Psoas muscle (tissue), 8 donors: ENCODE data around the gene MAGI2. TPM values are rescaled to one million over a fixed set of nuclear protein-coding genes. Genes with fewer than 3 reads are reported as not detected.

ENCODE experiments used
- ATAC-seq, 4 donors: fragments of 200-7000 bp; cut with Tn5 transposase; one replicate each; pipeline ENCODE4 v1.9.1; 2020; ENCODE audit warnings: moderate library complexity in 3 of 4, mild to moderate bottlenecking in 2 of 4
- DNase-seq, 2 donors: peaks; one replicate each; pipeline ENCODE4 v3.0.0-alpha.2; 2020
- H3K27ac ChIP-seq: fragments of 200-600 bp; one replicate; pipeline ENCODE4 v1.8.0; 2022
- H3K27me3 ChIP-seq, 3 donors: fragments of 200-600 bp in 1 of 3; one replicate each; pipeline versions ENCODE4 v1.6.1 to v1.8.0; 2013 to 2022; ENCODE audit warnings: low read length in 2 of 3, mild to moderate bottlenecking in 2 of 3, moderate library complexity in 1 of 3; ENCODE audit not compliant: insufficient read depth in 3 of 3
- H3K36me3 ChIP-seq, 2 donors: fragments of 200-600 bp in 1 of 2; one replicate each; pipeline versions ENCODE4 v1.6.1 to v1.8.0; 2013 to 2022; ENCODE audit warnings: low read depth in 1 of 2, mild to moderate bottlenecking in 1 of 2, moderate library complexity in 1 of 2; ENCODE audit not compliant: insufficient read depth in 1 of 2
- H3K4me1 ChIP-seq: fragments of 200-600 bp; one replicate; pipeline ENCODE4 v1.8.0; 2022
- H3K4me3 ChIP-seq: fragments of 200-600 bp; one replicate; pipeline ENCODE4 v1.8.0; 2022; ENCODE audit warnings: mild to moderate bottlenecking
- H3K9me3 ChIP-seq: fragments of 200-600 bp; one replicate; pipeline ENCODE4 v1.8.0; 2022
- CTCF ChIP-seq: fragments of 200-600 bp; IDR thresholded peaks from one replicate; pipeline ENCODE4 v1.8.0; 2022; ENCODE audit warnings: antibody characterized with exemption
- WGBS, 3 donors: extraction: QIAGEN DNeasy Blood & Tissue Kit; methylation state at CpG; one replicate each; pipeline versions ENCODE4 v1.1.6 to v1.1.7; 2013; 5-methylcytosine and 5-hydroxymethylcytosine counted together
- intact Hi-C, 2 donors: fragments of 100-400 bp; cut with DNase I; formaldehyde crosslinking; loops; one replicate each; pipeline versions ENCODE4 v1.11.0 to v1.14.2; 2022
- polyA plus RNA-seq, 3 donors: library from polyadenylated mRNA; stranded (reverse); fragments of 200-250 nt; gene quantifications; one replicate each; pipeline ENCODE4 v1.2.3, GENCODE V29; 2013
- total RNA-seq, 4 donors: library from RNA; stranded (reverse); fragmentation: NEBNext Ultra II Directional in 2 of 4; extraction: Animal tissue kit (Norgen Biotek cat#: 25700) in 2 of 4; gene quantifications; one replicate each; pipeline versions ENCODE4 v1.2.1 to v1.2.4, GENCODE V29; 2021 to 2023
- donor health status: healthy with polysubstance abuse.
- donor health status: DM: no; HTN: no; CAD: no; lungs with moderate emphysema.
- donor health status: Bipolar disorder and iron deficiency.
- donor health status: healthy.
- donor health status: DM: yes; HTN: yes; CAD: no.
- donor health status: DM: no; HTN: no; CAD: no.
- donor health status: DM: no; HTN: no; CAD: no.
- donor health status: DM: yes; HTN: yes; CAD: no.

The MAGI2 gene
- total and polyA plus RNA-seq, 7 donors = 0.46 to 2.5 (median 1.4) TPM

GRCh38 chr7:78996013-78996412 lies 457.5 kb downstream of the MAGI2 start:
- no peak overlapping the region for H3K4me3 ChIP-seq
- H3K27ac ChIP-seq = no peak overlapping the region
- ATAC-seq (no peak), DNase-seq (no peak)
- no peaks in the 10 kb centered on the region for H3K9me3 ChIP-seq
- no peaks in the 10 kb centered on the region for H3K36me3 ChIP-seq
- no peaks in the 10 kb centered on the region for H3K27me3 ChIP-seq
- no peak for TF ChIP-seq CTCF
- intact Hi-C loops = no loop called here
- no peaks in the 10 kb centered on the region for H3K4me1 ChIP-seq

GRCh38 chr7:78993341-78993740 lies 460.1 kb downstream of the MAGI2 start:
- ATAC-seq (no peak), DNase-seq (no peak)
- Histone ChIP-seq H3K4me1 (no peaks in the 10 kb centered on the region), H3K27me3 (no peaks in the 10 kb centered on the region), H3K9me3 (no peaks in the 10 kb centered on the region), H3K27ac (no peak overlapping the region), H3K4me3 (no peak overlapping the region), H3K36me3 (no peaks in the 10 kb centered on the region)
- intact Hi-C loops = no loop called here
- TF ChIP-seq CTCF = no peak

GRCh38 chr7:78985509-78985908 lies 468.0 kb downstream of the MAGI2 start:
- TF ChIP-seq CTCF = no peak
- intact Hi-C loops = no loop called here

DNA sequence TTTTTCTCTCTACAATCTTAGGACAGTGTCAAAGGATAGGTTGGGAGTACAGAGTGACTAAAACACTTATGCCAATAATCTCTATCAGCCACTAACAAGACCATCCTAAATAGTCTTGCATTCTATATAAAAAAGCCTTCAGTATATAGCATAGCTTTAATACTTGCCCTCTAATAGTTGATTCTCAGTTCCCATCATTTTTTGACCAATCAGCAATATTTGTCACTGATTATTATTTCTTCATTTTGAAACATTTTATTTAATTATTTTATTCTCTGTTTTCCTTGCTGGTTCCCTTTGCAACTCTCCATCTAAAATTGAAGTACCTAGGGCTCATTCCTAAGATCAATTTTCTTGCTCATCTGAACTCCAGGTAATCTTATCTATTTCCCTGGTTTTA lies 470.0 kb downstream of the MAGI2 start:
- TF ChIP-seq CTCF = no peak

More at GRCh38 chr7:78985509-78985908, 468.0 kb downstream of the MAGI2 start:
- ATAC-seq (no peak), DNase-seq (no peak)
- Histone ChIP-seq H3K36me3 (no peaks in the 10 kb centered on the region), H3K27me3 (no peaks in the 10 kb centered on the region), H3K4me3 (no peak overlapping the region), H3K4me1 (no peaks in the 10 kb centered on the region), H3K9me3 (no peaks in the 10 kb centered on the region), H3K27ac (no peak overlapping the region)
- 86 to 92% (median 92%) methylated on average over 3 of the region's 3 CpGs for WGBS, 3 donors

DNA sequence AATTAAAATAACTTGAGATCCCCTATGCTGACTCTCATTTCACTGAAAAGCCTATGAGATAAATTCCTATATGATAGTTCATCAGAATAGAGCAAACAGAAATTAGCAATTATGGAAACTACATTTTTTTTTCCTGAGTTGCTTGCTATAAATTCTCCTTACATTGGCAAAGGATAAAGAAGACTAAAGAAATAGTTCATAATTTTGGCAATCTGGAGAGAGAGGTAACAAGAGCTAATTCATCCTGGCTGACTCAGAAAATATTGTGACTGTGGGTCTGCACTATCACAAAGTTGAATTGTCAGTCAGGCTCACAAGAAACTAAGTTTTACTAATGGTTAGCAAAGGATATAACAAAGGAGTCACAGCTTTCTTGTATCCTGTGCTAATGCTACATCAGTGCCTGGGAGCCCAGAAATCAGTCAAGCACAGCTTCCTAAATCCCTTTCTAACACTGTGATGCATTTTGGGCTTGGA lies 483.0 kb downstream of the MAGI2 start:
- H3K27ac ChIP-seq = no peak overlapping the region
- TF ChIP-seq CTCF = no peak
- H3K4me3 ChIP-seq = no peak overlapping the region
- intact Hi-C loops = no loop called here
- no peak for DNase-seq
- H3K9me3 ChIP-seq = no peaks in the 10 kb centered on the region
- H3K27me3 ChIP-seq = no peaks in the 10 kb centered on the region
- ATAC-seq = no peak
- no peaks in the 10 kb centered on the region for H3K36me3 ChIP-seq
- no peaks in the 10 kb centered on the region for H3K4me1 ChIP-seq

More for the DNA sequence above, 470.0 kb downstream of the MAGI2 start:
- ATAC-seq (no peak), DNase-seq (no peak)
- intact Hi-C loops = no loop called here
- Histone ChIP-seq H3K4me1 (no peaks in the 10 kb centered on the region), H3K27ac (no peak overlapping the region), H3K4me3 (no peak overlapping the region), H3K9me3 (no peaks in the 10 kb centered on the region), H3K27me3 (no peaks in the 10 kb centered on the region), H3K36me3 (no peaks in the 10 kb centered on the region)
